ENCODE measurements around the gene LRRC45. TPM values are rescaled to one million over a fixed set of nuclear protein-coding genes. Genes with fewer than 3 reads are reported as not detected.

Gene LRRC45
- total RNA-seq, 4 donors from 2014 or later: 16.7 to 18.3 (median 17.6) TPM

- intact Hi-C loops (cut with DNase I; ENCODE audit: low total_unique reads): no loop called here
- WGBS, 2 donors: 75 to 77% methylated on average over 16 of the region's 16 CpGs
- H3K4me3 ChIP-seq (ENCODE audit: low read depth, poor library complexity, severe bottlenecking): no peak overlapping the region
- no peak for DNase-seq (ENCODE audit: low spot score in 2 of 2)
- no peak for TF ChIP-seq CTCF (IDR thresholded peaks at IDR 0.05)
- no peak for TF ChIP-seq POLR2A (IDR thresholded peaks at IDR 0.05)
Measured at GRCh38 chr17:82013772-82014321, 9.3 kb upstream of the LRRC45 start.

GRCh38 chr17:82014432-82014831 is 8.7 kb upstream of the LRRC45 start:
- intact Hi-C loops (cut with DNase I; ENCODE audit: low total_unique reads): no loop called here
- DNase-seq (ENCODE audit: low spot score in 2 of 2): no peak
- TF ChIP-seq CTCF (IDR thresholded peaks at IDR 0.05) (no peak), POLR2A (IDR thresholded peaks at IDR 0.05) (no peak)
- 39 to 49% methylated on average over 14 to 23 of the region's 23 CpGs for WGBS, 2 donors
- H3K4me3 ChIP-seq (ENCODE audit: low read depth, poor library complexity, severe bottlenecking): no peak overlapping the region

GRCh38 chr17:82014971-82015310 is 8.2 kb upstream of the LRRC45 start:
- TF ChIP-seq POLR2A (IDR thresholded peaks at IDR 0.05) (no peak), CTCF (IDR thresholded peaks at IDR 0.05) (no peak)
- H3K4me3 ChIP-seq (ENCODE audit: low read depth, poor library complexity, severe bottlenecking): no peak overlapping the region
- no peak for DNase-seq (ENCODE audit: low spot score in 2 of 2)
- 70 to 75% methylated on average over 10 to 12 of the region's 13 CpGs for WGBS, 2 donors
- intact Hi-C loops (cut with DNase I; ENCODE audit: low total_unique reads): no loop called here

- intact Hi-C loops (cut with DNase I; ENCODE audit: low total_unique reads): no loop called here
- TF ChIP-seq POLR2A (IDR thresholded peaks at IDR 0.05) (no peak), CTCF (IDR thresholded peaks at IDR 0.05) (no peak)
- 73 to 76% methylated on average over 15 to 24 of the region's 24 CpGs for WGBS, 2 donors
- DNase-seq (ENCODE audit: low spot score in 2 of 2): no peak
- no peak overlapping the region for H3K4me3 ChIP-seq (ENCODE audit: low read depth, poor library complexity, severe bottlenecking)
Measured at GRCh38 chr17:82015311-82015971, 7.7 kb upstream of the LRRC45 start.

- TF ChIP-seq CTCF (IDR thresholded peaks at IDR 0.05): no peak
- no peak for TF ChIP-seq POLR2A (IDR thresholded peaks at IDR 0.05)
Measured at GRCh38 chr17:82016061-82016874, 6.8 kb upstream of the LRRC45 start.

More at GRCh38 chr17:82016061-82016874, 6.8 kb upstream of the LRRC45 start:
- H3K4me3 ChIP-seq (ENCODE audit: low read depth, poor library complexity, severe bottlenecking): no peak overlapping the region
- 84% methylated on average over 18 to 21 of the region's 28 CpGs for WGBS, 2 donors
- DNase-seq (ENCODE audit: low spot score in 2 of 2): no peak
- intact Hi-C loops (cut with DNase I; ENCODE audit: low total_unique reads): no loop called here
